Kidney (tissue), 14 donors: Measurements from ENCODE around the gene COPS8. TPM values are rescaled to one million over a fixed set of nuclear protein-coding genes. Genes with fewer than 3 reads are reported as not detected.

ENCODE experiments used
- DNase-seq, 5 donors: peaks; one replicate each; pipeline ENCODE4 v3.0.0-alpha.2; 2013 to 2020
- FAIRE-seq: peaks from 2 replicates; lab custom pipeline; 2012; peaks lifted over from hg19 to GRCh38; lab: Jason Lieb, UNC
- H3K27ac ChIP-seq, 2 donors: one replicate each; pipeline ENCODE4 v1.7.0; 2013; ENCODE audit warnings: low read depth in 2 of 2, low read length in 2 of 2, inconsistent platforms in 1 of 2
- H3K27me3 ChIP-seq: one replicate; pipeline ENCODE4 v1.7.1; 2013; ENCODE audit warnings: low read length, inconsistent platforms; ENCODE audit not compliant: control insufficient read depth, insufficient read depth
- H3K36me3 ChIP-seq, 3 donors: one replicate each; pipeline versions ENCODE4 v1.7.0 to v1.7.1; 2013; ENCODE audit warnings: low read length in 3 of 3, control low read depth in 1 of 3, inconsistent platforms in 1 of 3; ENCODE audit not compliant: insufficient read depth in 3 of 3, control insufficient read depth in 2 of 3
- H3K4me1 ChIP-seq, 3 donors: one replicate each; pipeline versions ENCODE4 v1.7.0 to v1.7.1; 2013; ENCODE audit warnings: low read length in 3 of 3, inconsistent platforms in 1 of 3, low read depth in 1 of 3; ENCODE audit not compliant: control insufficient read depth in 2 of 3, insufficient read depth in 2 of 3
- H3K4me3 ChIP-seq, 3 donors: one replicate each; pipeline versions ENCODE4 v1.7.0 to v1.8.1; 2013; ENCODE audit warnings: low read length in 3 of 3, control low read depth in 1 of 3, inconsistent platforms in 1 of 3
- H3K9ac ChIP-seq, 3 donors: one replicate each; pipeline versions ENCODE4 v1.7.0 to v1.7.1; 2013; ENCODE audit warnings: low read length in 3 of 3, control low read depth in 1 of 3, inconsistent platforms in 1 of 3
- H3K9me3 ChIP-seq, 3 donors: one replicate each; pipeline versions ENCODE4 v1.7.0 to v1.7.1; 2013; ENCODE audit warnings: low read length in 3 of 3, control low read depth in 1 of 3, inconsistent platforms in 1 of 3; ENCODE audit not compliant: control insufficient read depth in 2 of 3, insufficient read depth in 1 of 3
- CTCF ChIP-seq: IDR thresholded peaks from 3 replicates; pipeline ENCODE4 v1.5.1; 2012; ENCODE audit warnings: mild to moderate bottlenecking, moderate library complexity, borderline replicate concordance; ENCODE audit not compliant: insufficient read depth; ENCODE audit errors: extremely low read depth
- intact Hi-C: fragments of 100-400 bp; cut with DNase I; formaldehyde crosslinking; loops from one replicate; pipeline ENCODE4 v1.11.1; 2022
- polyA plus RNA-seq: library from polyadenylated mRNA; stranded (reverse); fragments of 350-450 nt; fragmentation: Illumina TruSeq; extraction: RNeasy Lipid Tissue Mini Kit (QIAGEN cat#74804); gene quantifications from one replicate; pipeline ENCODE4 v1.2.3, GENCODE V29; 2014; ENCODE audit warnings: low read depth, low replicate concordance; ENCODE audit not compliant: insufficient read depth
- total RNA-seq: library from RNA; stranded (reverse); fragmentation: NEBNext Ultra II Directional; extraction: Animal tissue kit (Norgen Biotek cat#: 25700); gene quantifications from one replicate; pipeline ENCODE4 v1.2.1, GENCODE V29; 2021
- donor health status: control.
- donor health status: control.
- donor health status: control.
- donor health status: control.
- donor health status: control.
- donor health status: DM: yes; HTN: yes; CAD: no.
- donor health status: Normal renal cell carcinoma (clear cell type).

The COPS8 gene
- total and polyA plus RNA-seq, 2 donors from 2014 or later = 40.7 to 67.6 TPM

- H3K36me3 ChIP-seq = no peaks in the 10 kb centered on the region
- no peak for TF ChIP-seq CTCF
- H3K27me3 ChIP-seq = no peaks in the 10 kb centered on the region
- H3K27ac ChIP-seq = no peak overlapping the region
- no peaks in the 10 kb centered on the region for H3K4me1 ChIP-seq
- FAIRE-seq (no peak), DNase-seq (no peak)
- no peaks in the 10 kb centered on the region for H3K9me3 ChIP-seq
- H3K9ac ChIP-seq = no peak overlapping the region
- intact Hi-C loops = no loop called here
- no peak overlapping the region for H3K4me3 ChIP-seq
Observed at GRCh38 chr2:237120916-237121315, 35.2 kb downstream of the COPS8 start.

- FAIRE-seq = no peak
- no peak for DNase-seq
Observed at GRCh38 chr2:237121321-237121720, 35.6 kb downstream of the COPS8 start.

GRCh38 chr2:237122214-237122666 is 36.6 kb downstream of the COPS8 start:
- intact Hi-C loops = no loop called here
- DNase-seq (peak; percentile 18 to 81 (median 48)), FAIRE-seq (no peak)
- Histone ChIP-seq H3K9ac (no peak overlapping the region), H3K27me3 (no peaks in the 10 kb centered on the region), H3K9me3 (no peaks in the 10 kb centered on the region), H3K4me1 (no peaks in the 10 kb centered on the region), H3K36me3 (no peaks in the 10 kb centered on the region), H3K27ac (no peak overlapping the region), H3K4me3 (no peak overlapping the region)
- TF ChIP-seq CTCF = peak; percentile 56

More at GRCh38 chr2:237121321-237121720, 35.6 kb downstream of the COPS8 start:
- H3K9me3 ChIP-seq = no peaks in the 10 kb centered on the region
- H3K4me3 ChIP-seq = no peak overlapping the region
- no peaks in the 10 kb centered on the region for H3K4me1 ChIP-seq
- H3K27me3 ChIP-seq = no peaks in the 10 kb centered on the region
- no peak overlapping the region for H3K9ac ChIP-seq
- intact Hi-C loops = no loop called here
- no peaks in the 10 kb centered on the region for H3K36me3 ChIP-seq
- no peak overlapping the region for H3K27ac ChIP-seq
- TF ChIP-seq CTCF = no peak

GRCh38 chr2:237124820-237125219 is 39.1 kb downstream of the COPS8 start:
- Histone ChIP-seq H3K4me1 (no peaks in the 10 kb centered on the region), H3K36me3 (no peaks in the 10 kb centered on the region), H3K27ac (no peak overlapping the region), H3K4me3 (no peak overlapping the region), H3K9ac (no peak overlapping the region), H3K9me3 (peaks cover 0 to 1% (median 0%) of the 10 kb centered on the region in 3 donors), H3K27me3 (no peaks in the 10 kb centered on the region)
- FAIRE-seq (no peak), DNase-seq (no peak)
- TF ChIP-seq CTCF = no peak
- intact Hi-C loops = no loop called here
